GM23248 (cell line): ENCODE measurements around the gene MBNL1.

Experiments used
- EZH2 ChIP-seq: fragments of 200-600 bp; sonication (generic); IDR thresholded peaks from 2 replicates; pipeline ENCODE4 v1.6.1; 2018; ENCODE audit warnings: antibody characterized with exemption, mild to moderate bottlenecking; ENCODE audit not compliant: insufficient read depth, poor library complexity, severe bottlenecking
- EZH2phosphoT487 ChIP-seq: fragments of 200-600 bp; sonication (generic); IDR thresholded peaks from 2 replicates; pipeline ENCODE4 v1.6.1; 2018; ENCODE audit warnings: antibody characterized with exemption, moderate library complexity, mild to moderate bottlenecking, low read depth; ENCODE audit not compliant: insufficient read depth

GRCh38 chr3:152260529-152260928 lies 8.2 kb upstream of the MBNL1 start:
- TF ChIP-seq EZH2 (no peak), EZH2phosphoT487 (no peak)
